ENCODE data around the gene MNAT1.
"Not testable (repeated sequence)": the region's sequence is repeated elsewhere in the genome, so short reads cannot be mapped to it uniquely, and the experiment has no call there.

The MNAT1 gene

GRCh38 chr14:60807971-60808370 lies 73.4 kb downstream of the MNAT1 start:
- DNase-seq = no peak

- DNase-seq = no peak
Observed at GRCh38 chr14:60812987-60813386, 78.4 kb downstream of the MNAT1 start.

- DNase-seq = no peak
Observed at GRCh38 chr14:60815371-60815770, 80.8 kb downstream of the MNAT1 start.

GRCh38 chr14:60817113-60817512 lies 82.6 kb downstream of the MNAT1 start:
- no peak for DNase-seq

- no peak for DNase-seq
Observed at GRCh38 chr14:60819575-60819974, 85.0 kb downstream of the MNAT1 start.

GRCh38 chr14:60838601-60839000 lies 104.0 kb downstream of the MNAT1 start:
- DNase-seq = no peak

- no peak for DNase-seq
Observed at GRCh38 chr14:60839057-60839456, 104.5 kb downstream of the MNAT1 start.

- no peak for DNase-seq
Observed at GRCh38 chr14:60839657-60840056, 105.1 kb downstream of the MNAT1 start.

- no peak for DNase-seq
Observed at GRCh38 chr14:60840313-60840712, 105.8 kb downstream of the MNAT1 start.

- DNase-seq = no peak
Observed at GRCh38 chr14:60845523-60845922, 111.0 kb downstream of the MNAT1 start.

GRCh38 chr14:60848066-60848465 lies 113.5 kb downstream of the MNAT1 start:
- no peak for DNase-seq

GRCh38 chr14:60851692-60852091 lies 117.1 kb downstream of the MNAT1 start:
- not testable (repeated sequence) for DNase-seq

GRCh38 chr14:60856111-60856510 lies 121.5 kb downstream of the MNAT1 start:
- DNase-seq = no peak

GRCh38 chr14:60859525-60859924 lies 125.0 kb downstream of the MNAT1 start:
- DNase-seq = no peak

- DNase-seq = no peak
Observed at GRCh38 chr14:60861545-60862140, 127.1 kb downstream of the MNAT1 start.

- no peak for DNase-seq
Observed at GRCh38 chr14:60862283-60862682, 127.7 kb downstream of the MNAT1 start.

GRCh38 chr14:60863249-60863648 lies 128.7 kb downstream of the MNAT1 start:
- DNase-seq = no peak

- no peak for DNase-seq
Observed at GRCh38 chr14:60865378-60866127, 131.0 kb downstream of the MNAT1 start.

GRCh38 chr14:60867503-60868172 lies 133.1 kb downstream of the MNAT1 start:
- DNase-seq = no peak

- no peak for DNase-seq
Observed at GRCh38 chr14:60878121-60878520, 143.6 kb downstream of the MNAT1 start.

- DNase-seq = no peak
Observed at GRCh38 chr14:60878536-60878935, 144.0 kb downstream of the MNAT1 start.

GRCh38 chr14:60882219-60882618 lies 147.7 kb downstream of the MNAT1 start:
- DNase-seq = no peak

- no peak for DNase-seq
Observed at GRCh38 chr14:60884134-60884533, 149.6 kb downstream of the MNAT1 start.

GRCh38 chr14:60890636-60891035 lies 156.1 kb downstream of the MNAT1 start:
- not testable (repeated sequence) for DNase-seq
